PC-3 (cell line): ENCODE results near the gene OSBPL2.

Experiments
- CTCF ChIP-seq: fragments of 300-600 bp; sonication (generic); conservative IDR thresholded peaks from 2 replicates; pipeline ENCODE4 v1.5.1; 2017; ENCODE audit warnings: antibody characterized with exemption, low read depth, mild to moderate bottlenecking, low read length
- EZH2 ChIP-seq: fragments of 300-600 bp; sonication (generic); IDR thresholded peaks from one replicate; pipeline ENCODE4 v1.6.1; 2017; ENCODE audit warnings: antibody characterized with exemption, mild to moderate bottlenecking, low read length; ENCODE audit not compliant: unreplicated experiment

DNA sequence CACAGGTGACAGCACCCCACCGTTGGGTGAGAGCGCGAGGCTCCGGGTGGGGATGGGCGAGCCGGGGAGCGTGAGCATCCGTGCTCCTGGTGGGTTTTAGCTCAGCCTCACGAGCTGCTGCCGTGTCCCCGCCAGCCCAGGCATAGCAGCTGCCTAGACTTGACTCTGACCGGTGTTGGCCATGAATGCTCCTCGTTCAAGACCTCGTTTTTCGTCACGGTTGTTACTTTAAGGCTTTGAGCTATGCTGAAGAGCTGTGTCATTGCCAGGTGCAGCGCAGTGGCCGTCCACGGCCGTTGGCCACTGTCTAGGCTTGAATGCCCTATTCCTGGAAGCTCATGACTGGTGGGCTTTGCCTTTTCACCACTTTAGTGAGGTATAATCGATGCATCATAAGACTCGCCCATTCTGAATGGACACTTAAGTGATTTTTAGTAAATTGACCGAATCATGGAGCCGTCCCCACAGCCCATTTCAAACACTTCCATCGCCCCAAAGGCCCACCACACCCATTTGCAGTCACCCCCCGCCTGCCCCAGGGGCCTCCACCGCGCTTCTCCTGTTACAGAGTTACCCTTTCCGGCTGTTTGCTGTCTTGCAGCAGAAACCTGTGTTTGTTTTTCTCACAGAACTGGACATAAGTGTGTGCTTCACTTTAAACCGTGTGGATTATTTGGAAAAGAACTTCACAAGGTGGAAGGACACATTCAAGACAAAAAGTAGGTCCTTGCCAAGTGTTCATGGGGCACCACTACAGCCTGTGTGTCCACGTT lies 43.0 kb downstream of the OSBPL2 start:
- TF ChIP-seq CTCF (no peak), EZH2 (no peak)
